WTC11 (cell line): ENCODE results near the gene SRCIN1. TPM values are rescaled to one million over a fixed set of nuclear protein-coding genes. Genes with fewer than 3 reads are reported as not detected.

ENCODE experiments used
- ATAC-seq: fragments of 200-7000 bp; cut with Tn5 transposase; 2 replicates; pipeline ENCODE4 v1.10.0; 2021; ENCODE audit warnings: mild to moderate bottlenecking, moderate library complexity
- CTCF ChIA-PET: fragments of 300-600 bp; sonication (Branson Sonifier 250); formaldehyde crosslinking; loops from one replicate; lab custom pipeline; 2021; ENCODE audit warnings: antibody characterized with exemption; lab: Charles Lee
- POLR2A ChIA-PET: fragments of 350-600 bp; sonication (Branson Sonifier 250); formaldehyde crosslinking; loops from one replicate; lab custom pipeline; 2021; ENCODE audit warnings: antibody characterized with exemption; lab: Charles Lee
- DNase-seq: peaks from one replicate; pipeline ENCODE4 v3.0.0; 2021; ENCODE audit warnings: low spot score
- H3K27ac Mint-ChIP-seq: 2 replicates; pipeline ENCODE4 v1.8.0; 2021; ENCODE audit warnings: mixed read lengths
- H3K27me3 Mint-ChIP-seq: 2 replicates; pipeline ENCODE4 v1.8.0; 2021; ENCODE audit warnings: low read depth, mild to moderate bottlenecking, moderate library complexity, mixed read lengths
- H3K36me3 Mint-ChIP-seq: 2 replicates; pipeline ENCODE4 v1.8.0; 2021; ENCODE audit warnings: mixed read lengths
- H3K4me1 Mint-ChIP-seq: 2 replicates; pipeline ENCODE4 v1.8.0; 2022; ENCODE audit warnings: mixed read lengths
- H3K4me3 Mint-ChIP-seq: 2 replicates; pipeline ENCODE4 v1.8.0; 2021; ENCODE audit warnings: mild to moderate bottlenecking, moderate library complexity, mixed read lengths
- H3K9me3 Mint-ChIP-seq: 2 replicates; pipeline ENCODE4 v1.8.0; 2021; ENCODE audit warnings: mixed read lengths
- E2F4 ChIP-seq: sonication (generic); formaldehyde crosslinking; IDR thresholded peaks from 2 replicates; pipeline ENCODE4 v1.8.1; 2022; ENCODE audit warnings: low read depth, mild to moderate bottlenecking, moderate library complexity, missing genetic modification reagents, borderline replicate concordance
- E2F5 ChIP-seq: sonication (generic); formaldehyde crosslinking; IDR thresholded peaks from 2 replicates; pipeline ENCODE4 v1.8.1; 2022; ENCODE audit warnings: mild to moderate bottlenecking, moderate library complexity, missing genetic modification reagents
- ELF4 ChIP-seq: sonication (generic); formaldehyde crosslinking; IDR thresholded peaks from 2 replicates; pipeline ENCODE4 v1.8.1; 2022; ENCODE audit warnings: low read depth, mild to moderate bottlenecking, moderate library complexity, missing genetic modification reagents
- ERG ChIP-seq: fragments of 250-450 bp; sonication (Bioruptor Pico); IDR thresholded peaks from 2 replicates; pipeline ENCODE4 v1.8.0; 2021; ENCODE audit warnings: mild to moderate bottlenecking
- FOXK1 ChIP-seq: sonication (generic); formaldehyde crosslinking; IDR thresholded peaks from 2 replicates; pipeline ENCODE4 v1.8.0; 2022; ENCODE audit warnings: mild to moderate bottlenecking, moderate library complexity, missing genetic modification reagents
- GABPB1 ChIP-seq: sonication (generic); formaldehyde crosslinking; IDR thresholded peaks from 2 replicates; pipeline ENCODE4 v1.8.1; 2023; ENCODE audit warnings: mild to moderate bottlenecking, missing genetic modification reagents
- HMGA2 ChIP-seq: fragments of 250-450 bp; sonication (Bioruptor Pico); IDR thresholded peaks from 2 replicates; pipeline ENCODE4 v1.4.0; 2021; ENCODE audit warnings: mild to moderate bottlenecking, moderate library complexity
- IRF1 ChIP-seq: sonication (generic); formaldehyde crosslinking; IDR thresholded peaks from 2 replicates; pipeline ENCODE4 v1.8.0; 2023; ENCODE audit warnings: missing genetic modification reagents
- IRF2 ChIP-seq: sonication (generic); formaldehyde crosslinking; IDR thresholded peaks from 2 replicates; pipeline ENCODE4 v1.8.0; 2022; ENCODE audit warnings: low read depth, missing genetic modification reagents, borderline replicate concordance
- OVOL2 ChIP-seq: fragments of 250-450 bp; sonication (Bioruptor Pico); IDR thresholded peaks from 2 replicates; pipeline ENCODE4 v1.9.0; 2021; ENCODE audit warnings: mild to moderate bottlenecking, borderline replicate concordance
- RORB ChIP-seq: fragments of 250-450 bp; sonication (Bioruptor Pico); IDR thresholded peaks from 2 replicates; pipeline ENCODE4 v1.9.0; 2021; ENCODE audit warnings: mild to moderate bottlenecking
- SOX15 ChIP-seq: fragments of 250-450 bp; sonication (Bioruptor Pico); IDR thresholded peaks from 2 replicates; pipeline ENCODE4 v1.9.0; 2021; ENCODE audit warnings: mild to moderate bottlenecking
- ZNF219 ChIP-seq: sonication (generic); formaldehyde crosslinking; IDR thresholded peaks from 2 replicates; pipeline ENCODE4 v1.8.0; 2023; ENCODE audit warnings: missing genetic modification reagents, mild to moderate bottlenecking, borderline replicate concordance
- ZNF512 ChIP-seq: sonication (generic); formaldehyde crosslinking; IDR thresholded peaks from 2 replicates; pipeline ENCODE4 v1.8.1; 2022; ENCODE audit warnings: missing genetic modification reagents, borderline replicate concordance
- ZSCAN18 ChIP-seq: fragments of 250-450 bp; sonication (Bioruptor Pico); IDR thresholded peaks from 2 replicates; pipeline ENCODE4 v2.1.2; 2022; ENCODE audit warnings: mild to moderate bottlenecking, moderate library complexity
- total RNA-seq: library from RNA; stranded (reverse); gene quantifications from 3 replicates; pipeline ENCODE4 v1.2.3, GENCODE V29; 2021

The SRCIN1 gene
- total RNA-seq, 1 experiment from 2014 or later = 17.3 TPM

GRCh38 chr17:38594152-38594551, 11.6 kb downstream of the SRCIN1 start:
- ATAC-seq (no peak), DNase-seq (no peak)
- Mint-ChIP-seq H3K4me3 (no peak overlapping the region), H3K36me3 (no peaks in the 10 kb centered on the region), H3K4me1 (peaks cover 78% of the 10 kb centered on the region), H3K9me3 (no peaks in the 10 kb centered on the region), H3K27me3 (peaks cover 18% of the 10 kb centered on the region), H3K27ac (no peak overlapping the region)
- TF ChIP-seq RORB = no peak
- TF ChIP-seq E2F4 (CRISPR knock-in tag) = no peak
- TF ChIP-seq ZNF219 (CRISPR knock-in tag) = no peak
- TF ChIP-seq SOX15 (CRISPR knock-in tag) = no peak
- TF ChIP-seq ERG (CRISPR knock-in tag) = no peak
- no peak for TF ChIP-seq IRF2 (CRISPR knock-in tag)
- no peak for TF ChIP-seq ZSCAN18 (CRISPR knock-in tag)
- TF ChIP-seq ELF4 (CRISPR knock-in tag) = no peak
- no peak for TF ChIP-seq HMGA2
- TF ChIP-seq ZNF512 (CRISPR knock-in tag) = no peak
- no peak for TF ChIP-seq E2F5 (CRISPR knock-in tag)
- TF ChIP-seq FOXK1 = no peak
- no peak for TF ChIP-seq OVOL2 (CRISPR knock-in tag)
- TF ChIP-seq IRF1 (CRISPR knock-in tag) = no peak
- ChIA-PET POLR2A (no interaction called here), CTCF (interaction anchor here (0.5 to 27.2 kb wide), 5 partner anchors 7 to 68 kb away, joined by 3 to 727 read pairs (median 79); partner anchors contain the start of gene EPOP)

GRCh38 chr17:38592487-38592886, 13.3 kb downstream of the SRCIN1 start:
- H3K27ac Mint-ChIP-seq = no peak overlapping the region

More at GRCh38 chr17:38592487-38592886, 13.3 kb downstream of the SRCIN1 start:
- Mint-ChIP-seq H3K4me1 (peaks cover 76% of the 10 kb centered on the region), H3K36me3 (no peaks in the 10 kb centered on the region), H3K4me3 (no peak overlapping the region), H3K9me3 (no peaks in the 10 kb centered on the region), H3K27me3 (peaks cover 15% of the 10 kb centered on the region)
- CTCF ChIA-PET = interaction anchor here (1.2 to 27.2 kb wide), 6 partner anchors 8 to 70 kb away, joined by 3 to 727 read pairs (median 9); partner anchors contain the start of gene EPOP
- no peak for ATAC-seq
- no peak for DNase-seq
- no peak for TF ChIP-seq ELF4 (CRISPR knock-in tag)
- no peak for TF ChIP-seq ZNF512 (CRISPR knock-in tag)
- TF ChIP-seq GABPB1 (CRISPR knock-in tag) = no peak
- POLR2A ChIA-PET = no interaction called here
